ENCODE data around the gene CNTNAP2.

The CNTNAP2 gene

DNA sequence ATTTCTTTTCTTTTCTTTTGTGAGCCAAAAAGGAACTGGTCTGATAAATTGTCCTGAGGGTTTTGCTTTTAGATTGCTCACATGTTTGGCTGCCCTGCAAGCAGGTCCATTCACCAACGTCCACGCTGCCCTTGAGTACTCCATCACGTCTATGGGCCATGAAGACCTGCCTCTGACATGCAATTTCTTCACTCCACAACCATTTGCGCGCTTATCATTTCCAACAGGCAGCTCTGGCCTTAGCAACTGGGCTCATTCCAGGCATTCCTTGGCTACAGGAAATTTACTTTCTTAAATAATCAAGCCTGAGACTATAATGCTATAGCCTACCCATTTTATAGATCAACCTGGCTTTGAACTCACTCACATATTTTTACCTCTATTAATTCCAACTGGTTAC lies 2065.7 kb downstream of the CNTNAP2 start:
- no peak for DNase-seq (ENCODE audit: extremely low spot score)
- POLR2A ChIA-PET: no interaction called here
- CTCF ChIA-PET: no interaction called here
- TF ChIP-seq FOXK2 (IDR thresholded peaks at IDR 0.05) (no peak), FOXA1 (IDR thresholded peaks at IDR 0.05) (no peak), LEF1 (IDR thresholded peaks at IDR 0.05; ENCODE audit: borderline replicate concordance) (no peak)

DNA sequence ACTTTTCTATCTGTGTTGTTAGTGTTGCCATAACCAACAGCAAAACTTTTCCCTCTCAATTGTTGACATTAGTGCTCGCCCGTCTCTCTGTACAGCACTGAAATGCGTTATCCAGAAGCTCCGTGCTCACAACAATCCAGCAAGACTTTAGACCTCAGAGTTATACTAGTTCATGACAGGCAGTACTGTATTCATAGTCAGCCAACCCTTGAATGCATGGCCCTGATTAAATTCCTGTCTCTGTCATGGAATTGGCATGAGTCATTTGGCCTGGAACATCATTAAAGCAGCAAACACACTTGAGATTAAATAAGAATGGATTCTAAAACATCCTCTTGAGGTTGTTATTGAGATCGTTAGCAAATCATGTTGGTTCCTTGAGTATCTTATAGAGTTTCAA lies 2068.4 kb downstream of the CNTNAP2 start:
- POLR2A ChIA-PET: no interaction called here
- TF ChIP-seq CTBP1 (IDR thresholded peaks at IDR 0.05; ENCODE audit: borderline replicate concordance) (no peak), ARNT (IDR thresholded peaks at IDR 0.05) (no peak), TARDBP (IDR thresholded peaks at IDR 0.05) (no peak), L3MBTL2 (conservative IDR thresholded peaks at IDR 0.05) (no peak), SP1 (IDR thresholded peaks at IDR 0.05) (no peak), HDGF (IDR thresholded peaks at IDR 0.05; ENCODE audit: borderline replicate concordance) (no peak), FOXM1 (IDR thresholded peaks at IDR 0.05; ENCODE audit: borderline replicate concordance) (no peak), FOXA1 (IDR thresholded peaks at IDR 0.05) (no peak), NFRKB (IDR thresholded peaks at IDR 0.05) (no peak)
- CTCF ChIA-PET: no interaction called here
- DNase-seq (ENCODE audit: extremely low spot score): no peak

DNA sequence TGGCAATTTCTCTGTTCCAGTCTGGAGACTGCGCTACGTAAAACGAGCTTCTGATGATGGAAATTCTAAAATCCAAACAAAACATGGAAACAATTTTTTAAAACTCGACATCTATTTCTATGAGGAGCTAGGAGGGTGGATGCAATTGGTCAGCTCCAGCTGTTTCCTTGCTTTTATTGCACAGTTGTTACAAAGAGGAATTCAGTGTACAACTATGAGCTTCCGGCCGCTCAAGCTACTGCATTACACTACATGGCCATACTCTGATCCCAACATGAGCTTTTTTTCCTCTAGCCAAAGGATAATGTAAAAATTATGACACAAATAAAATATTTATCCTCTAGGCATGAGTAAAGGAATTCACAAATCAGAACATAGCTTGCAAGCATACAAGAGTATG lies 2070.9 kb downstream of the CNTNAP2 start:
- TF ChIP-seq FOXM1 (IDR thresholded peaks at IDR 0.05; ENCODE audit: borderline replicate concordance) (no peak), LEF1 (IDR thresholded peaks at IDR 0.05; ENCODE audit: borderline replicate concordance) (no peak), ZNF384 (IDR thresholded peaks at IDR 0.05) (no peak), HDGF (IDR thresholded peaks at IDR 0.05; ENCODE audit: borderline replicate concordance) (no peak), SUZ12 (IDR thresholded peaks at IDR 0.05) (no peak)
- TF ChIP-seq, protein P1, sequence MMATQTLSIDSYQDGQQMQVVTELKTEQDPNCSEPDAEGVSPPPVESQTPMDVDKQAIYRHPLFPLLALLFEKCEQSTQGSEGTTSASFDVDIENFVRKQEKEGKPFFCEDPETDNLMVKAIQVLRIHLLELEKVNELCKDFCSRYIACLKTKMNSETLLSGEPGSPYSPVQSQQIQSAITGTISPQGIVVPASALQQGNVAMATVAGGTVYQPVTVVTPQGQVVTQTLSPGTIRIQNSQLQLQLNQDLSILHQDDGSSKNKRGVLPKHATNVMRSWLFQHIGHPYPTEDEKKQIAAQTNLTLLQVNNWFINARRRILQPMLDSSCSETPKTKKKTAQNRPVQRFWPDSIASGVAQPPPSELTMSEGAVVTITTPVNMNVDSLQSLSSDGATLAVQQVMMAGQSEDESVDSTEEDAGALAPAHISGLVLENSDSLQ (IDR thresholded peaks at IDR 0.05): no peak
- no peak for DNase-seq (ENCODE audit: extremely low spot score)
- ChIA-PET POLR2A (no interaction called here), CTCF (interaction anchor here (1.0 kb wide), 1 partner anchor 17 kb away, joined by 4 read pairs; no protein-coding TSS in a partner anchor)

DNA sequence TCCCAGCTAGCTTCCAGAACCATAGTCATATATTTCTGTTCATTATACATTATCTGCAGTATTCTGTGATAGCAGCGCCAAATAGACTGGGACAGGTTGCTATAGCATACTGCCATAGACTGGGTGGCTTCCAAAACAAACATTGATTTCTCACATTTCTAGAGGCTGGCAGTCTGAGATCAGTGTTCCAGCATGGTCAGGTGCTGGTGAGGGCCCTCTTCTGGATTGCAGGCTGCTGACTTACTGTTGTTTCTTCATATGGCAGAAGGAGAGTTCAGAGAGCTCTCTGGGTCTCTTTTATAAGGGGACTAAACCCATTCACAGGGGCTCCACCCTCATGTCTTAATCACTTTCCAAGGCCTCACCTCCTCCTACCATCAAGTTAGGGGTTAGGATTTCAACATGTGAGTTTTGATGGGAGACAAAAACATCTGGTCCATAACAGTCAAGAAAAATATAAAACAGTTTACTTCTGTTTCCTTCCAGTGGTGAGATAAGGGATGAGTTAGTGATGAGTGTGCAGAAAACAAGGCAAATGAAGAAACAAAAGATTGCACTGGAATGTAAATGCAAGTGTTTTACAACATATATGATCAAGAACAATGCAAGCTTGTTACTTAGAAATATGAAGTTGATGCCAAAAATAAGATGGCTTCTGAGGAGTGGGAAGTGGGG lies 2074.9 kb downstream of the CNTNAP2 start:
- CTCF ChIA-PET: interaction anchor here (0.7 to 1.0 kb wide), 2 partner anchors 50 to 52 kb away, joined by 4 to 5 read pairs; no protein-coding TSS in a partner anchor
- no peak for DNase-seq (ENCODE audit: extremely low spot score)
- POLR2A ChIA-PET: no interaction called here

DNA sequence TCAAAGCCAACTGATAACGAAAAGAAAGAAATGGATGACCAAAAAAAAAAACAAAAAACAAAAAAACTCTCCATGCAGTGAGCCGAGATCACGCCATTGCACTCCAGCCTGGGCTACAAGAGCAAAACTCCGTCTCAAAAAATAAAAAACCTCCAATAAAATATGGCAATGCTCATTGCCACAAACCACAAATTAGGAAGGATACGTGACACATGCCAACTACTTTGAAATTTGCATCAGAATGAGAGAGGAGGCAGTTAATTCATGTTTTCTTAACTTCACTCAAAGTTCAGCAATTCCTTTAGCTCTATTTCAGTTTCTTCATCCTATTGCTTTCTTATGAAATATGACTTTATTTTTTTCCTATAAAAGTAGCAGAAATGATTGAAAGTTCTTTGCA lies 2075.9 kb downstream of the CNTNAP2 start:
- ChIA-PET POLR2A (no interaction called here), CTCF (no interaction called here)
- no peak for DNase-seq (ENCODE audit: extremely low spot score)
- TF ChIP-seq TARDBP (IDR thresholded peaks at IDR 0.05) (no peak), CTBP1 (IDR thresholded peaks at IDR 0.05; ENCODE audit: borderline replicate concordance) (no peak), FOXA1 (IDR thresholded peaks at IDR 0.05) (no peak), HDGF (IDR thresholded peaks at IDR 0.05; ENCODE audit: borderline replicate concordance) (no peak), SUZ12 (IDR thresholded peaks at IDR 0.05) (no peak), ELF4 (IDR thresholded peaks at IDR 0.05) (no peak), SP1 (IDR thresholded peaks at IDR 0.05) (no peak), FOXK2 (IDR thresholded peaks at IDR 0.05) (no peak), FOXM1 (IDR thresholded peaks at IDR 0.05; ENCODE audit: borderline replicate concordance) (no peak)

More for the DNA sequence above, 2074.9 kb downstream of the CNTNAP2 start:
- TF ChIP-seq FOXM1 (IDR thresholded peaks at IDR 0.05; ENCODE audit: borderline replicate concordance) (no peak), FOXK2 (IDR thresholded peaks at IDR 0.05) (no peak), L3MBTL2 (conservative IDR thresholded peaks at IDR 0.05) (no peak), ELF4 (IDR thresholded peaks at IDR 0.05) (no peak), NFRKB (IDR thresholded peaks at IDR 0.05) (no peak), FOXA1 (IDR thresholded peaks at IDR 0.05) (no peak)
- TF ChIP-seq, protein P1 (IDR thresholded peaks at IDR 0.05): no peak

DNA sequence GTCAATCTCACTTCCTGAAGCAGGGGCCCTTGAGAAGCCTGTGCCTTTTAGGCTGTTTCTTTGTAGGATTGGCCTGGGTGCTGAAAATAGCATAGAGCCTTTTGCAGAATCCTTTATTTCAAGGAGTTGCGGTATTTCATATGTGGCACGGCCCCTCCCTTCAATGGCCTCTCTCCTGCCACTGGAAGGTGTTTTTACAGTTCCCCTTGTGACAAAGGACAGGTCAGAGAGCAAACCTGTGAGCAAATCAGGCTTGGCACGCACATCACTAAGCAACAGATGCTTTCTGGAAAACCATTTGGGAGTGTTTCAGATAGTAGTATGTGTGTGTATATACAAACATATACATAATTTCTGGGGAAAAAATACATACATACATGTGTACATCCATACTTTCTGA lies 2085.4 kb downstream of the CNTNAP2 start:
- TF ChIP-seq, protein P1 (IDR thresholded peaks at IDR 0.05): no peak
- no peak for TF ChIP-seq FOXK2 (IDR thresholded peaks at IDR 0.05)
- no peak for TF ChIP-seq SP1 (IDR thresholded peaks at IDR 0.05)
- no peak for TF ChIP-seq CTBP1 (IDR thresholded peaks at IDR 0.05; ENCODE audit: borderline replicate concordance)
- no peak for TF ChIP-seq TARDBP (IDR thresholded peaks at IDR 0.05)
- TF ChIP-seq FOXM1 (IDR thresholded peaks at IDR 0.05; ENCODE audit: borderline replicate concordance): no peak
- DNase-seq (ENCODE audit: extremely low spot score): no peak
- CTCF ChIA-PET: no interaction called here
- POLR2A ChIA-PET: no interaction called here

DNA sequence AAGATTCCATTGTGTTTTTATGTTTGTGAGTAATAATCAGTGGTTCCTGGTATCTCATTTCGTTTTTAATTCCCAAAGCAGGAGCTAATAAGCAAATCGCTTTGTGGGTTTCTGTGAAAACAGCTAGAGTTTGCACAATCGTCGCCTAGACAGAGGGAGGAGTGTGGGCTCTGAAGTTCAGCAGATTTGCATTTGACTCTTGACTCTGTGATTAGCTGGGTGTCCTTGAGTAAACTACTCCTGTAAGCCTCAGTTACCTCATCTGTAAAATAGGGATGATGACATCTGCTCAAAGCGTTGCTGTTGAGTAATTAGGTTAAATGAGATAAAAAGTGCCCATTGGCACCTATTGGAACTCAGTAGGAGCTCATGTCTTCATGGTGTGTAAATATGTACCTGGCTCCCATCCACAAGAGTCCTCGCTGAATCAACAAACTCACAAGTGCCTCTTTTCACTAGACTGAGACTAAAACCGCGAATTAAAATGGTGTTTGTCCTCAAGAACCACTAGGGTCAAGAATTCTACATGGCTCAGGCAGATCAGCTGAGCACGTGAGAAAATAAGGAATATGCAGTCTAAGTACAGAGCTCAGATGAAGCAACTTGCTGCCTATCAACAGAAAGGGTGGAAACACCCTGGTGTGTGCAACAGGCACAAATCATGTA lies 2088.2 kb downstream of the CNTNAP2 start:
- ChIA-PET CTCF (interaction anchor here (0.7 kb wide), 1 partner anchor 37 kb away, joined by 3 read pairs; no protein-coding TSS in a partner anchor), POLR2A (no interaction called here)
- no peak for TF ChIP-seq L3MBTL2 (conservative IDR thresholded peaks at IDR 0.05)
- no peak for TF ChIP-seq ZNF384 (IDR thresholded peaks at IDR 0.05)
- no peak for TF ChIP-seq HDGF (IDR thresholded peaks at IDR 0.05; ENCODE audit: borderline replicate concordance)
- TF ChIP-seq FOXK2 (IDR thresholded peaks at IDR 0.05): no peak
- DNase-seq (ENCODE audit: extremely low spot score): no peak
